DND-41 (cell line): Measurements from ENCODE around the gene EFHC1.

ENCODE experiments used
- CTCF ChIP-seq: IDR thresholded peaks from 2 replicates; pipeline ENCODE4 v1.5.1; 2012; ENCODE audit warnings: borderline replicate concordance, low read length, moderate library complexity, mild to moderate bottlenecking; ENCODE audit not compliant: poor library complexity, severe bottlenecking; ENCODE audit errors: extremely low read depth
- EZH2 ChIP-seq: IDR thresholded peaks from 3 replicates; pipeline ENCODE4 v1.6.1; 2012; ENCODE audit warnings: borderline replicate concordance, low read depth, mild to moderate bottlenecking, moderate library complexity, low read length, inconsistent platforms; ENCODE audit not compliant: severe bottlenecking

GRCh38 chr6:52518279-52518945 is 98.3 kb downstream of the EFHC1 start:
- TF ChIP-seq EZH2: no peak
- TF ChIP-seq CTCF: no peak
